ENCODE measurements around the gene P2RX6.
"Not testable (repeated sequence)": the region's sequence is repeated elsewhere in the genome, so short reads cannot be mapped to it uniquely, and the experiment has no call there.

Gene P2RX6

GRCh38 chr22:21014726-21015465 lies at the start of gene P2RX6:
Gene P2RX6 (plus strand): TSS chr22:21015165. CDS start chr22:21015175, 10 bp downstream.
- DNase-seq (ENCODE audit: low read depth) = no peak

GRCh38 chr22:20965888-20966855 lies 48.8 kb upstream of the P2RX6 start:
- DNase-seq (ENCODE audit: low read depth) = no peak

- no peak for DNase-seq (ENCODE audit: low read depth)
These were observed 47.9 kb upstream of the P2RX6 start, which contains the start of gene AIFM3 for GRCh38 chr22:20966883-20967696. Gene AIFM3 (plus strand): TSS chr22:20967255. CDS start chr22:20967945, 690 bp downstream.

- no peak for DNase-seq (ENCODE audit: low read depth)
These were observed 47.2 kb upstream of the P2RX6 start for GRCh38 chr22:20967697-20968211.

- DNase-seq (ENCODE audit: low read depth) = no peak
These were observed 46.5 kb upstream of the P2RX6 start for GRCh38 chr22:20968281-20968977.

GRCh38 chr22:20970939-20971657 lies 43.9 kb upstream of the P2RX6 start:
- no peak for DNase-seq (ENCODE audit: low read depth)

- not testable (repeated sequence) for DNase-seq (ENCODE audit: low read depth)
These were observed 42.8 kb upstream of the P2RX6 start for GRCh38 chr22:20972014-20972694.

GRCh38 chr22:20972933-20973577 lies 41.9 kb upstream of the P2RX6 start:
- no peak for DNase-seq (ENCODE audit: low read depth)

GRCh38 chr22:20973634-20974286 lies 41.2 kb upstream of the P2RX6 start:
- DNase-seq (ENCODE audit: low read depth) = no peak

GRCh38 chr22:20974336-20974955 lies 40.5 kb upstream of the P2RX6 start:
- no peak for DNase-seq (ENCODE audit: low read depth)

- DNase-seq (ENCODE audit: low read depth) = no peak
These were observed 39.2 kb upstream of the P2RX6 start for GRCh38 chr22:20975541-20976290.

GRCh38 chr22:20976291-20976877 lies 38.6 kb upstream of the P2RX6 start:
- no peak for DNase-seq (ENCODE audit: low read depth)

- no peak for DNase-seq (ENCODE audit: low read depth)
These were observed 37.9 kb upstream of the P2RX6 start for GRCh38 chr22:20977019-20977418.

- no peak for DNase-seq (ENCODE audit: low read depth)
These were observed 37.3 kb upstream of the P2RX6 start for GRCh38 chr22:20977516-20978170.

GRCh38 chr22:20978419-20978818 lies 36.5 kb upstream of the P2RX6 start:
- no peak for DNase-seq (ENCODE audit: low read depth)

- peak; percentile 28 for DNase-seq (ENCODE audit: low read depth)
These were observed 35.6 kb upstream of the P2RX6 start for GRCh38 chr22:20979243-20979809.
